Cardiac septum (tissue), 1 donor: ENCODE data around the gene CHEK1. TPM values are rescaled to one million over a fixed set of nuclear protein-coding genes. Genes with fewer than 3 reads are reported as not detected.

Experiments used
- DNase-seq: peaks from one replicate; pipeline ENCODE4 v3.0.0-alpha.2; 2020; ENCODE audit warnings: low spot score
- intact Hi-C: fragments of 100-400 bp; cut with DNase I; formaldehyde crosslinking; loops from one replicate; pipeline ENCODE4 v1.14.0; 2022
- total RNA-seq: library from RNA; stranded (reverse); fragmentation: NEBNext Ultra II Directional; extraction: Animal tissue kit (Norgen Biotek cat#: 25700); gene quantifications from one replicate; pipeline ENCODE4 v1.2.1, GENCODE V29; 2021
- donor health status: DM: no; HTN: no; CAD: no.

Gene CHEK1
- total RNA-seq, 1 donor from 2014 or later = 1.7 TPM

DNA sequence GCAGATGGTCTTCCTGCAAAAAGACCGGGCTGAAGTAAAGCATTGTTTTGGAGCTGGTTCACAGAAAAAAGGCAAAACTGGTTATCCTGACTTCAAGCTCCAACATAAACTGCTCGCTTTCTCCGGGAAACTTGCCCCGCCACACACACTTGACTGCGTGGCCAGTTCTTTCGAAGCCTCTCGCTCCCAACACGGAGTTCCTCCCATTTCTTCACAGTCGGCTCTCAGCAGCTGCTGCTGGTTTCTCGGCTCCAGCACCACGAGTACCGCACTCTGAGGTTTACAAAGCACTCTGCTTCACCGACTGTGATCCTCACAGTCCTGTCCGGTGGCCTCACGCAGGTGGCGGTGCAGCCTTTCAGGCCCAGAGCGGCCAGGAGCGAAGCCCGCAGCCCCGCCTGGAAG is 264 bp downstream of the CHEK1 start:
- intact Hi-C loops = loop anchor here (2.0 to 5.0 kb wide), 3 partner anchors 32 to 247 kb away; partner anchors contain the start of gene STT3A
- DNase-seq = no peak

DNA sequence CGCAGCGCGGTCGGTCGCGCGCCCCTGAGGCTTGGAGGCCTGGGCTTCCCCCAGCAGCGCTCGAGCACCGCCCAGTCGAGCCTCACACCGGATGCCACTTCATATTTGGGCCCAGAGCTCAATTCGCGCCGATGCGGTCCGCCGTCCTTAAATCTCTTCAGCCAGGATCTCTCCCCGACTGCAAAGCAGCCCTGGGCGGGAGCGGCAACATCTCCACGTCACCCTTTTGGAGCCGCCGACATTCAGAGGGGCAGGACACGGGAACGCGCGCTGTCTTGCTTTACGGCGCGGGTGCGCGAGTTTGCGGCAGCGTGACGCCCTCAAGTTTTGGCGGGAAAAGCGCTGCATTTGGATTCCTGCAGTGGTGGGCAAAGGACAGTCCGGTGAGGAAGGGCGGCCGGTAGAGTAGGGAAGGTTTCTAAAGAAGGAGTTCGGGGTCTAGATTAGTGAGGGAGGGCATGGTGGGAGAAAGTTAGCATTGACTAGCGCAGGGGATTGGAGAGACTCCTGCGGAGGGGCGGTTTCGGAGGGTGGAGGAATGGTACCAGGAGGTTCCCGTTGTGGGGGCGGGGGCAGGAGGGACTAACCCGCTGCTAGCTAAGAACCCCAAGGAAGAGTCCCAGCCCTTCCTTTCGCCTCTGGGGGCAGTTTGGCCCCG is 796 bp downstream of the CHEK1 start:
- intact Hi-C loops = loop anchor here (2.0 to 5.0 kb wide), 3 partner anchors 33 to 247 kb away; partner anchors contain the start of gene STT3A
- peak; percentile 92 for DNase-seq

DNA sequence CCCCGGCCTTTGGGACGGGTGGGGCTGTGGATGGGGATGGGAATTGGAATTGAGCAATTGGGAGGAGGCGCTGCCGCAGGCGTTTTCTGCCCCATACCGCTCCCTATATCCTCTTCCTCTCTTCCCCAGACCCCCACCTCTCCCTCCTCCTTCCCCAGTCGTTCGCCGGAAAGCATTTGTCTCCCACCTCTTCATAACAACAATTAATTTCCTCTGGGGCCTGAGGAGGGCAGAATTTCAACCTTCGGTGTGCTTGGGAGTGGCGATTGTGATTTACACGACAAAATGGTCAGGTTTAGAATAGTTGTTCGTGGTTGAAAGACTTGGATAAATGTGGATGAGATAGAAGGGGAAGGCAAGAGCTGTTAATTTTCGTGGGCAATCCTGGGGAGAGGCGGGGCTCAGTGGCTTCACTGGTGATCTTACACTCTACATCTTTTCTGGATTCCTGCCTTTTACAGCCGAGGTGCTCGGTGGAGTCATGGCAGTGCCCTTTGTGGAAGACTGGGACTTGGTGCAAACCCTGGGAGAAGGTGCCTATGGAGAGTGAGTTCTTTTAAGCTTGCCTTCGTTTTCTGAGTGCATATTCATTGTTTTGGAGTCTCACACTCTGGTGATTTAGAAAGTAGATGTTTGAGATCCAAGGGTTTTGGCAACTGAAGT is 1.5 kb downstream of the CHEK1 start:
- intact Hi-C loops = loop anchor here (5.0 kb wide), 1 partner anchor 246 kb away; no protein-coding TSS in a partner anchor

DNA sequence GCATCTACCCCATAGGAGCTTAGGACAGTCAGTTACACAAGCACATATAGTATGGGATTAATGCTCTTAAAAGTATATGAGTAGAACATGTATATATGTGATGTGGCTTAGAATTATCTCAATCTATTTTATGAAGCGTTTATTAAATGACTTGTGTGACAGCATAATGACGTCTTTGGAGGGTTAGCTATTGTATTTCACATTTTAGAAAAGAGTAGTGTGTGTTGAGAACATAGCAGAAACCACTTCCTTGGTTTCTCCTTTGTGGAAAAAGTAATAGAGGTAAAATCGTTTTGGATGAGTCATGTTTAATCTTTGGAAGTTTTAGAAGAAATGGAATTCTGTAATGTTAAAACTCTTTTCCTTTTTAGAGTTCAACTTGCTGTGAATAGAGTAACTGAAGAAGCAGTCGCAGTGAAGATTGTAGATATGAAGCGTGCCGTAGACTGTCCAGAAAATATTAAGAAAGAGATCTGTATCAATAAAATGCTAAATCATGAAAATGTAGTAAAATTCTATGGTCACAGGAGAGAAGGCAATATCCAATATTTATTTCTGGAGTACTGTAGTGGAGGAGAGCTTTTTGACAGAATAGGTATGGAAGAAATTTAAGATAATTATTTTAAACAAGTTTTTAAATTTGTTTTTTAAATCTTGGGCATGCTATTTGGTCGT is 2.4 kb downstream of the CHEK1 start:
- intact Hi-C loops = loop anchor here (5.0 kb wide), 1 partner anchor 245 kb away; no protein-coding TSS in a partner anchor

More for the DNA sequence above, 1.5 kb downstream of the CHEK1 start:
- no peak for DNase-seq

DNA sequence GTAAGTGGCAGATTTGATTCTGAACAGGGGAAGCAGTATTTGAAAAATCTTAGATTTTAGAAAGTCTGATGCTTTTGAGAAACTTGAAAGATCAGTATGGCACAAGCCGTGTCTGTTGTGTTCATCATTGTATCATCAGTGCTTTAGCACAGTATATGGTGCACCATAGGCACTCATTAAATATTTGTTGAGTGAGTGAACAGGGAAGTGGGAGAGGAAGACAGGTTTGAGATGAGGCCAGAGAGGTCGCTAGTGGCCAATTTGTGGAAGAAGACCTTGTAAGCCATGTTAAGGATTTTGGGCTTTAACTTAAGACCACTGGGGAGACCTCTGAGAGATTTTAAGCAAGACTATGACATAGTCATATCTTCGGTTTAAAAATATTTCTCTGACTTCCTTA is 12.9 kb downstream of the CHEK1 start:
- DNase-seq = no peak
- intact Hi-C loops = no loop called here

More for the DNA sequence above, 2.4 kb downstream of the CHEK1 start:
- DNase-seq = no peak

DNA sequence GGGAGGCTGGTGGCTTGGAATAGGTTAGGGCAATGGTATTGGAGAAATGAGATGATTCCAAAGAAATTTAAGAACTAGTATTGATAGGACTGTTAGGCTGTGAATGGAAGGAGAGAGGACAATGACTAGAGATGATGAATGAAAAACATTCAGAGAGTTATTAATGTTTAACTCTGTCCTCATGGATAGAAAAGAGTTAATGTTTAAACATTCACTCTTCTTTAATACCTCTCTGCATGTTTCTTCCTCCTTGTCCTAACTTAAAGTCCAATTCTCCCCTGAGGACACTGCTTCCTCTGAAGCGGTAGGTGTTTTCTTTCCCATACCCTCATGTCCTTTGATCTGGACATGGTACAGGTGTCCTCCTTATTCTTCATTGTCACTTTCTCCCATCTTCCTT is 13.4 kb downstream of the CHEK1 start:
- no peak for DNase-seq
- intact Hi-C loops = no loop called here

DNA sequence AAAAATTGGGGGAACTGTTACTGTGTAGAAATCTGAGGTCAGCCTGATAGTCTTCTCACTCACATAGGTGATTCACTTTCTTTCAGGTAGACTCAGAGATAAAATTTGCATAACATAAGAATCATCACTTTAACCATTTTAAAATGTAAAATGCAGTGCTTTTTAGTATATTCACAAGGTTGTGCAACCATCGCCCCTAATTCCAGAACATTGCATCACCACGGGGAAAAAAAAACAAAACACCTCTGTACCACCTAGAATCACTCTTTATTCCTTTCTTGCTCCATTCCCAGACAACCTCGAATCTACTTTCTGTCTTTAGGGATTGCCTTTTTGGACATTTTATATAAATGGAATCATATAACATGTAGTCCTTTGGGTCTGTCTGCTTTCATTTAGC is 20.9 kb downstream of the CHEK1 start:
- DNase-seq = no peak
- intact Hi-C loops = no loop called here

DNA sequence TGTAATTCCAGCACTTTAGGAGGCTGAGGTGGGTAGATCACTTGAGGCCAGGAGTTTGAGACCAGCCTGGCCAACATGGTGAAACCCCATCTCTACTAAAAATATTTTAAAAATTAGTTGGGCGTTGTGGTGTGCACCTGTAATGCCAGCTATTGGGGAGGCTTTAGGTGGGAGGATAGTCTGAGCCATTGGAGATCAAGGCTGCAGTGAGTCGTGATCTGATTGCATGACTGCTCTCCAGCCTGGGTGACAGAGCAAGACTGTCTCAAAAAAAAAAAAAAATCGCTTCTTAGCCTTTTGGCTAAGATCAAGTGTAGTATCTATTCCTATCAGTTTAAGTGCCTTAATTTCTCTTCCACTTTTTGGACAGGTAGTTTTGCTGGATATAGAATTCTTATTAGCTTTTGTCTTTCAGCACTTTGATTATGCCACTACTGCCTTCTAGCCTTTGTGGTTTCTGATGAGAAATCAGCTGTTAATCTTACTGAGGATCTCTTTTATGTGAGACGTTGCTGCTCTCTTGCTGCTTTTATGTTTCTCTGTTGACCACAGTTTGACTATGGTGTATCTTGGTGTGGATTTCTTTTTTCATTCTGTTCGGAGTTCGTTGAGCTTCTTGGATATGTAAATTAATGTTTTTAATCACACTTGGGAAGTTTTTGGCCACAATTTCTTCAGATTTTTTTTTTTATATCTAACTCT is 24.7 kb downstream of the CHEK1 start:
- no peak for DNase-seq
- intact Hi-C loops = no loop called here

DNA sequence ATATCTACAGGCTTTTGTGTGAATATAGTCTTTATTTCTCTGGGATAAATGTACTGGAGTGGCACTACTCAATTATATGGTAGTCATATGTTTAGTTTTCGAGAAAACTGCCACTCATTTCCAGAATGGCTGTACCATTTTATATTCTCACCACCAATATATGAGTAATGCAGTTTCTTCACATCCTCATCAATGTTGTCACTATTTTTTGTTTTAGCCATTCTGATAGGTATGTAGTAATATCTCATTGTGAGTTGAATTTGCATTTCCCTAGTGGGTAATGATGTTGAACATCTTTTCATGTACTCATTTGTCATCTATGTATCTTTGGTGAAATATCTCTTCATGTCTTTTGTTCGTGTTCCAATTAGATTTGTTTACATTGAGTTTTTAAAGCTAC is 37.7 kb downstream of the CHEK1 start:
- DNase-seq = no peak
- intact Hi-C loops = no loop called here

DNA sequence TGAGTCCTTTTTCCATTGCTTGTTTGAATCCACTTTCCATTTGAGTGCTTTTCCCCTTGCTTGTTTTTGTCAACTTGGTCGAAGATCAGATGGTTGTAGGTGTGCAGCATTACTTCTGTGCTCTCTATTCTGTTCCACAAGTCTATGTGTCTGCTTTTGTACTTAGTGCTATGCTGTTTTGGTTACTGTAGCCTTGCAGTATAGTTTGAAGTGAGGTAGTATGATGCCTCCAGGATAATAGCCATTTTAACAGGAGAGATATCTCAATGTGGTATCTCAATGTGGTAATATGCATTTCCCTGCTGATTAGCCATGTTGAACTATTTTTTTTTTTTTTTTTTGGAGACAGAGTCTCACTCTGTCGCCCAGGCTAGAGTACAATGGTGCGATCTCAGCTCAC is 38.9 kb downstream of the CHEK1 start:
- intact Hi-C loops = no loop called here
- DNase-seq = no peak

DNA sequence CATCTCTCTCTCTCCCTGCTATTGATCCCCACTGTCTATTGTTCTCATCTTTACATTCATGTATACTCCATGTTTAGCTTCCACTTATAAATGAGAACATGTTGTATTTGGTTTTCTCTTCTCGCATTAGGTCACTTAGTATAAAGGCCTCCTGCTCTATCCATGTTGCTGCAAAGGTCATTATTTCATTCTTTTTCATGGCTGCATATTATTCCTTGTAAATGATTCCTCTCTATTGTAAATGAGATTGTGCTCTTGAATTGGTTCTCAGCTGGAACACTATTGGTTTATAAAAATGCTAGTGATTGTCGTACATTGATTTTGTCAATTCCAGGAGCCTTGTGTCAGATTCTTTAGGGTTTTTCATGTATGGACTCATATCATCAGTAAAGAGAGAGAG is 42.2 kb downstream of the CHEK1 start:
- intact Hi-C loops = no loop called here
- DNase-seq = no peak

DNA sequence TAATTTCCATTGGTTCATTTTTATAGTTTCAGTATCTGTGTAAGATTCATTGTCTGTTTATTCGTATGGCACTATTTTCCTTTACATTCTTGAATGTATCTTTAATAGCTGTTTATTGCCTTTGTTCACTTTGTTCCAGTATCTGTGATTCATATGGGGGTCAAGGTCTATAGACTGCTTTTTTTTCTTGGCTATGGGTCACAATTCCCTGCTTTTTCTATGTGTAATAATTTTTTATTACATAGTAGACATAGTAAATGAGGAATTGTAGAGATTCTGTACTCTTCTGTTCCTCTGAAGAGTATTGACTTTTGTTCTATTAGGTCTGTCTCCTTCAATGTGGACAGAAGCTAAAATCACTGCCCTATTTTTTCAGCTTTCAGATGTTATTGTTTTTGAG is 45.2 kb downstream of the CHEK1 start:
- DNase-seq = no peak
- intact Hi-C loops = no loop called here

DNA sequence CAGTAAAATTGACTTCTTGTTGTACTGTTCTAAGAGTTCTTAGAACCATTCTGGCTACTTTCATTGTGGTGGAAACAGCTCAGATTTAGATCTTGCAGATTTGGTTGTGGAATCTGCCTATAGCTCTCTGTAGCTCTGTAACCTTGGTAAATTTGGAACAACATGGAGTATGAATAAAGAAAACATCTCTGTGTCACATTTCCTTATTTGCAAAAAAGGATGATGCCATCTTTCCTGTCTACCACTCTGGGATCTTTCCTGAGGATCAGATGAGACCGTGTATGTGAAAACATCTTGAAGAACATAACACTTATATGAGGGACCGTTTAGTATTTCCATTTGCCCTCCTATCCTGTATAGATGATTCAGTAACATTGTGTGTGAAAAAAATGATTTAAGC is 46.6 kb downstream of the CHEK1 start:
- intact Hi-C loops = no loop called here
- DNase-seq = no peak

DNA sequence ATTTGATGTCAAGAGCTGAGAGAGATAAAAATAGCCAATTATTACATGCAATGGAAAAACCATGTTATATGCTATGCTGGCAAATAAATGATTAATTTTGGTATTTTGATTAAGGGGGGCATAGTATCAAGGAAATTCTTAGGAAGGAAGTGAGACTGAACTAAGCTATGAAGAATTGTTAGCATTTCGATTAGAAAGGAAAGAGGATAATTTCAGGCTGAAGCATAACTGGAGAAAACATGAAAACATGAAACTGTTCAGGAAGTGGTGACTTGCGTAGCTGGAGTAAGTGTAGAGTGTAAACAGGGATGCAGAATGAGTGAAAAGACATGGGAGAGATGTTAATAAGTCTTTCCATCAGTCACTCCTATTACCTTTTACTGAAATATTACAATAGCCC is 49.2 kb downstream of the CHEK1 start:
- DNase-seq = no peak
- intact Hi-C loops = no loop called here

DNA sequence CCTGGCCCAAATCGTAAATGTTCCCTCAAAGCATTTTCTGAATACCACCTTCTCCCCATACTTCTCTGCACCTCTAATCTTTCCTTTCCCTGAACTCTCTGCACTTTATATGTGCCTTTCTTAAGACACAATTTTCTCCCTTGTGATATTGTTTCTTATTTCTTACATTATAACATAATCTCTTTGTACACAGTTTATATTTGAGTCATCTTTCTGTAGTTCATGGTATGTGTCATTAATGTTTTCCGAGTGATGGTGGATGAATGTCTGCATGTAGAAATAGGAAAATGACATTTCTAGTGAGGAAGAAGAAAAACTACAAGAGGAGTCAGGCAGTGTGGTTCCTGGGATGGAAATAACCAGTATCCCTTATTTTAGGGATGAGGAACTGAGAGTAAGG is 50.2 kb downstream of the CHEK1 start:
- DNase-seq = no peak
- intact Hi-C loops = no loop called here

DNA sequence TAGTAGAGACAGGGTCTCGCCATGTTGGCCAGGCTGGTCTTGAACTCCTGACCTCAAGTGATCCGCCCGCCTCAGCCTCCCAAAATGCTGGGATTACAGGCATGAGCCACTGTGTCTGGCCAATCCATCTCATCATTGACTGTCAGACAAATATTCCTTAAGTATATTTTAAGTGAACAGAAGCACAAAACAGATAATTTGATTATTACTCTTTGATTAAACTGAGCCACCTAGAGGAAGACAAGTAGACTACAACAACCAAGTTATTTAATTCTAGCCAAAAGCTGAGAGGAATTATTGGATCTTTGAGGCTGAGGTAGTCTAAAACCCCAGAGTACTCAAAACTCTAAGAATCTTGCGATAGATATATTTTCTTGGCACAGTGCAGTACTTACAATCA is 54.4 kb downstream of the CHEK1 start:
- intact Hi-C loops = no loop called here
- DNase-seq = no peak

DNA sequence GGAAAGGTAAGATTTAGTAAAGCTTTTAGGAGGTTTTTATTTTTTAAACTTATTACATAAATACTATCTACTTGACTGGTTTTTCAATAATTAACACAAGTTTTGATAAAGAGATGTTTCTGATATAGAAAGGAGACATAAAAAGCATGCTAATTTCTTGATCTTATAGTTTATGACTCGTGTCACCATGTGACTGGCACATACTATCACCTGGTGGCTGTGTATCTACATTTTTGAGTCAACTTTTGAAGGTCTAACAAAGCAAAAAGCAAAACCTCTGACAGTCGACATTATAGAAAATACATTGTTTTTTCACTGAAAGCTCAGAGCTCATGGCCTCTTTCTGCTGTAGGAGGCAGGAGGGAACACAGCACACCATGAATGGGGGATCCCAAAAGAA is 54.9 kb downstream of the CHEK1 start:
- no peak for DNase-seq
- intact Hi-C loops = no loop called here

DNA sequence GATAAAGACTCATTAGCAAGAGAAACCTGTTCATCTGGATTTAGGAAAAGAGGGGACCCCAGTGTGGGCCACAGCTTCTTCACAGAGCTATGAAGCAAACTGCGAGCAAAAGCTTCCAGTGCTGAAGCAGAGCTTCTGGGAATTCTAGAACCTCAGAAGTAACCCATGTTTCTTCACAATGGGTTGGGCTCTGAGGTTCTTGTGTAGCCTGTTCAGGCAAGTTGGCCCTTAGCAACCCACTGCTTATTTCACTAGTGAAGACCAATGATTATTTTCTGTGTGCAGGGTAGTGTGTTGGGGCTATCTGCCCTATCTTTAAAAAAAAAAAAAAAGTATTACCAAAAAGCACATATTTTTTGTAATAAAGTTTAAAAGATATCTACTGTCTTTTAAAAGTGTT is 55.8 kb downstream of the CHEK1 start, which contains the start of gene ACRV1:
TSS of gene ACRV1 (minus strand) at position 101 of the 400 bp plus-strand sequence. CDS start at position 34, 67 bp downstream.
- intact Hi-C loops = no loop called here

DNA sequence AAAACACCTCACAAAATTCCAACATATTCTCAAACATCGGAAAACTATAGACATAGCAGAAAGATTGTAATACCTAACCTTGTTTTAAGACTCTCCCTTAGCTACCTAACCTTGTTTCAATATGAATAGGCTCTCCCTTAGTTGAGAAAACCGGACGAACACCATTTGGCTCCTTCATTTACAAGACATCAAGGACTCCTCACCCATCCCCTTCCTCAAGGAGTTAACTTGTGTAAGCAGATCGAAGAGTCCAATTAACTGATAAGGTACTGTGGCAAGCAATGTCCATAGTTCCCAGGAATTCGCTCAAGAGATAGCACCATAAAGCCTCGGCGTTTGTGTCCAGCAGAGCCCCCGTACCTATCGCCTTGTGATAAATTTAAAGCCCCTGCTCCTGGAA is 60.3 kb downstream of the CHEK1 start:
- intact Hi-C loops = no loop called here
- no peak for DNase-seq

More for the DNA sequence above, 55.8 kb downstream of the CHEK1 start, which contains the start of gene ACRV1:
- no peak for DNase-seq

DNA sequence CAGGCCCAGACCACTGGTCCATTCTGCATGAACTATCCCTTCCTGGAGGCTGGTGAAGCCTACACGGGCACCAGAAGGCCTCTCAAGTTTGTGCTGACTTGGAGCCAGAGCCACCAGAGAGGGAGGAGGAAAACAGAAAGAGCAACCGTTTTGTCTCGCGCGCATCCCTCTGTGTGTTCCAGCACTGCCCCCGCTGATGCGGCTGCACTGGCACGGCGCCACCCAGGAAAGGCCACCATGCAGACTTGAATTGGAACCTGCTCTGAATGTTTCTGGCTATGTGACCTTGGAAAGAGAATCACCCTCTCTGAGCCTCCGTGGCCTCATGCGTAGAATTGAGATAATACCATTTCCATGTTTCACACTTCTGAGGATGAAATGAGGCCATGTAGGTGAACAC is 63.1 kb downstream of the CHEK1 start:
- intact Hi-C loops = no loop called here
- DNase-seq = no peak
